Regular cardiac myocyte (primary cell): ENCODE results near the gene PLA2G2D. TPM values are rescaled to one million over a fixed set of nuclear protein-coding genes. Genes with fewer than 3 reads are reported as not detected.

ENCODE experiments used
- total RNA-seq: library from RNA; depleted of rRNA; stranded (reverse); fragments of >200 nt; gene quantifications from 2 replicates; pipeline ENCODE4 v1.2.3, GENCODE V29; 2014

Gene PLA2G2D, protein sequence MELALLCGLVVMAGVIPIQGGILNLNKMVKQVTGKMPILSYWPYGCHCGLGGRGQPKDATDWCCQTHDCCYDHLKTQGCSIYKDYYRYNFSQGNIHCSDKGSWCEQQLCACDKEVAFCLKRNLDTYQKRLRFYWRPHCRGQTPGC
- not detected in 2 replicates for total RNA-seq

DNA sequence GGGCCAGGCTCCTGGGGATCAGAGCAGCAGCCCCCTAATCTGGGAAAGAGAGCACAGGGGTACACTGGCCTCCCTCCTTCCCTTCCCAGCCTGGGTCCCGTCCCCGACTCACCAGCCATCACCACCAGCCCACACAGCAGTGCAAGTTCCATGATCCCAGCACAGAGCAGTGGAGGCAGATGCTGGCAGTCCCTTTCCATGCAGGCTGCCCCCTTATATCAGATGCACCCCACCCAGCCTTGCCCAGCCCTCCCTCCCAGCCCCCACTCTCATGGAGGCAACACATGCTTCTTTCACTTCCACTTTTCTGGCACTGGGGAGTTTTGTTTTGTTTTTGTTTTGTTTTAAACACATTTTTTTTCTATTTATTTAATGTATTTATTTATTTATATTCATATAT, at the start of gene PLA2G2D:
PLA2G2D (minus strand) TSS at position 190 of the 400 bp plus-strand sequence; CDS start at position 152, 38 bp downstream.

DNA sequence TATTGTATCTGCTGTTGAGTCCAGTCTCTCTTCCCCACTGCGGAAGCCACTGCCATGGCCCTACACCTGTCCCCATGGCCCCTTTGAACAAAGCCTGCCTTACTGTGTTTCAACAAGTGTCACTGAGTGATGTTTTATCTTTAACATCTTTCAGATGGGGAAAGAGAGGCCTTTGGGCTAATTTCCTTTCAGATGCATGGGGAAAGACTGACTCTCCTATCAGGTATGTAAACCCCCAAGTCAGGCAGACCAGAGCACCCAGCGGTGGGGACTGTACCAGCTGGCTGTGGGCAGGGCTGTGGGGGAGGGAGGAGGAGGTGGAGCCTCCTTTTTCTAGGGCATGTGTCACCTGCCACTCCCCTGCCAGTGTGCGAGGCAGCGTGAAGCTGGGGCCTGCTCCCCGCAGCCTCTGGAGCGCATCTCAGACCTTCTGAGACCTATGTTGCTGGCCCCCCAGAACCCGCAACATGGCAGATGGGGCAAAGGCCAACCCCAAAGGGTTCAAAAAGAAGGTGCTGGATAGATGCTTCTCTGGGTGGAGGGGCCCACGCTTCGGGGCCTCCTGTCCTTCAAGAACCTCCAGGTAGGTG, 19.7 kb upstream of the PLA2G2D start, which contains the start of gene PLA2G2F:
PLA2G2F (plus strand) TSS at position 363 of the 590 bp plus-strand sequence; CDS start at position 468, 105 bp downstream.

DNA sequence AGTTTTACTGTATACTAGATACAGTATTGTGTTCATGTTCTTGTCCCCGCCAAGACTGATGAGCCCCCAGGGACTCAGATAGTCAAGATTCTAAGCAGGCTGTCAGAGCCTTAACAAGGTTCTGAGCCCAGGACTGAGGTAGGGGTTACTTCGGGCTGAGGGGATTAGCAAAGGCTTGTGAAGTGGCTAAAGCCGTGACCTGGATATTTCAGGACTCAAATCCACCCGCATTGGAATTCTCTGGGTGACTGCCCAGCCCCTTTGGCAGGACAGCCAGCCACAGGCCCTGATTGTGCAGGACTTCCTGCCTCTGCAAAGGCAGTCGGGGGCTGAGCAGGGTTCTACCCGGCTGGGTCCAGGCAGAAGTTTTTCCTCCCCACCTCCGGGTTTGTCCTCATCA, 49.5 kb downstream of the PLA2G2D start, which contains the start of gene PLA2G5:
PLA2G5 (plus strand) TSS at position 321 of the 400 bp plus-strand sequence. CDS start 14,637 bp downstream, outside the sequence.

Other genes with a start within 250 kb of the PLA2G2D start
- gene OTUD3, start 237.1 kb downstream of the PLA2G2D start, total RNA-seq: 4.5 and 5.9 TPM in 2 replicates
- not detected in 2 replicates for gene PLA2G2E, start 195.9 kb downstream of the PLA2G2D start, total RNA-seq
- not detected in 2 replicates for gene PLA2G2A, start 139.9 kb downstream of the PLA2G2D start, total RNA-seq
- gene PLA2G5, start 49.3 kb downstream of the PLA2G2D start, total RNA-seq: 0.56 TPM in 1 of 2 replicates, not detected in the other
- gene PLA2G2F, start 19.8 kb upstream of the PLA2G2D start, total RNA-seq: not detected in 2 replicates
- gene UBXN10, start 66.6 kb upstream of the PLA2G2D start, total RNA-seq: under 0.01 and 0.28 TPM in 2 replicates
- gene PLA2G2C, start 67.0 kb upstream of the PLA2G2D start, total RNA-seq: not detected in 2 replicates
- not detected in 2 replicates for gene VWA5B1, start 171.3 kb upstream of the PLA2G2D start, total RNA-seq